Gastrocnemius medialis (tissue), 4 donors: ENCODE data around the gene MEGF6.

Experiments used
- POLR2A ChIP-seq, 2 donors: fragments of 450-650 bp; IDR thresholded peaks; one replicate each; pipeline ENCODE4 v1.6.1; 2017; ENCODE audit warnings: antibody characterized with exemption in 2 of 2, mild to moderate bottlenecking in 2 of 2, moderate library complexity in 2 of 2
- TF ChIP-seq, protein P1 (sequence below), 5 experiments: fragments of 450-650 bp in 3 of 5; fragments of 200-600 bp in 2 of 5; sonication (generic) in 2 of 5; IDR thresholded peaks in 4 of 5; conservative IDR thresholded peaks in 1 of 5; 1 replicate in 4 of 5; 2 replicates in 1 of 5; pipeline ENCODE4 v1.5.1; 2016 to 2019; ENCODE audit warnings: antibody characterized with exemption in 5 of 5, mild to moderate bottlenecking in 3 of 5, moderate library complexity in 3 of 5

DNA sequence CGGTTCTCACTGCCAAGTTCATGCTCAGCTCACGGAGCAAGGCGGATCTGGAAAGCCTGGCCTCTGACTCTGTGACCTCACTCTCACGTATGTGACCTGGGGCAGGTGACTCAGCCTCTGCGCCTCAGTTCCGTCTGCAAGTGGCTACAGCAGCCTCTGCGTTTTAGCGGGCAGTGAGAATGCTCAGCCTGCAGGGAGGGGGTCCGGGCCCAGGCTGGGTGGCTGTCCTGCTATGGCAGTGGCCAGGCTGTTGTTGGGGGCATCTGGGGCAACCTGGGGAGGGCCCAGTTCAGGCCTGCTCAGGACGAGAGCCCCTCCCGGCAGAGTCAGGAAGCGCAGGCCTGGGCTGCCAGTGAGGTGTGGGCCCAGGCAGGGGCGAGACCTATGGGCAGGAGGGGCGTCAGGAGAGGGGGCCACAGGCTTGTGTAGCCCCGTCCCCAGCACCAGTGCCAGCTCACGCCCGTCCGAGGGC is 128.9 kb downstream of the MEGF6 start:
- TF ChIP-seq, protein P1, sequence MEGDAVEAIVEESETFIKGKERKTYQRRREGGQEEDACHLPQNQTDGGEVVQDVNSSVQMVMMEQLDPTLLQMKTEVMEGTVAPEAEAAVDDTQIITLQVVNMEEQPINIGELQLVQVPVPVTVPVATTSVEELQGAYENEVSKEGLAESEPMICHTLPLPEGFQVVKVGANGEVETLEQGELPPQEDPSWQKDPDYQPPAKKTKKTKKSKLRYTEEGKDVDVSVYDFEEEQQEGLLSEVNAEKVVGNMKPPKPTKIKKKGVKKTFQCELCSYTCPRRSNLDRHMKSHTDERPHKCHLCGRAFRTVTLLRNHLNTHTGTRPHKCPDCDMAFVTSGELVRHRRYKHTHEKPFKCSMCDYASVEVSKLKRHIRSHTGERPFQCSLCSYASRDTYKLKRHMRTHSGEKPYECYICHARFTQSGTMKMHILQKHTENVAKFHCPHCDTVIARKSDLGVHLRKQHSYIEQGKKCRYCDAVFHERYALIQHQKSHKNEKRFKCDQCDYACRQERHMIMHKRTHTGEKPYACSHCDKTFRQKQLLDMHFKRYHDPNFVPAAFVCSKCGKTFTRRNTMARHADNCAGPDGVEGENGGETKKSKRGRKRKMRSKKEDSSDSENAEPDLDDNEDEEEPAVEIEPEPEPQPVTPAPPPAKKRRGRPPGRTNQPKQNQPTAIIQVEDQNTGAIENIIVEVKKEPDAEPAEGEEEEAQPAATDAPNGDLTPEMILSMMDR (IDR thresholded peaks at IDR 0.05 in 4 of 5, conservative IDR thresholded peaks at IDR 0.05 in 1 of 5), result no peak
- no peak for TF ChIP-seq POLR2A (IDR thresholded peaks at IDR 0.05)
